Liver (tissue), 9 donors: ENCODE data around the gene TMEM184C. TPM values are rescaled to one million over a fixed set of nuclear protein-coding genes. Genes with fewer than 3 reads are reported as not detected.

ENCODE experiments used
- DNase-seq: peaks from one replicate; pipeline ENCODE4 v3.0.0-alpha.2; 2017; ENCODE audit warnings: low spot score
- H3K27ac ChIP-seq, 2 donors: one replicate each; pipeline ENCODE4 v1.7.0; 2013; ENCODE audit warnings: inconsistent platforms in 2 of 2, low read length in 2 of 2, control low read depth in 1 of 2, low read depth in 1 of 2, mild to moderate bottlenecking in 1 of 2
- H3K27me3 ChIP-seq, 4 donors: one replicate each; pipeline versions ENCODE4 v1.6.1 to v1.7.0; 2013; ENCODE audit warnings: low read length in 3 of 4, inconsistent platforms in 1 of 4, mild to moderate bottlenecking in 1 of 4, moderate library complexity in 1 of 4; ENCODE audit not compliant: control insufficient read depth in 4 of 4, insufficient read depth in 4 of 4
- H3K36me3 ChIP-seq, 4 donors: one replicate each; pipeline versions ENCODE4 v1.6.1 to v1.7.0; 2013; ENCODE audit warnings: low read length in 3 of 4, mild to moderate bottlenecking in 3 of 4, low read depth in 1 of 4, moderate library complexity in 1 of 4; ENCODE audit not compliant: control insufficient read depth in 4 of 4, insufficient read depth in 3 of 4
- H3K4me1 ChIP-seq, 4 donors: one replicate each; pipeline versions ENCODE4 v1.6.1 to v1.7.0; 2013; ENCODE audit warnings: low read length in 3 of 4, mild to moderate bottlenecking in 3 of 4, moderate library complexity in 1 of 4; ENCODE audit not compliant: control insufficient read depth in 4 of 4, insufficient read depth in 4 of 4
- H3K4me3 ChIP-seq, 3 donors: one replicate each; pipeline versions ENCODE4 v1.6.1 to v1.7.0; 2013; ENCODE audit warnings: low read length in 3 of 3, control low read depth in 1 of 3, low read depth in 1 of 3, mild to moderate bottlenecking in 1 of 3
- H3K9ac ChIP-seq, 2 donors: one replicate each; pipeline ENCODE4 v1.7.0; 2013; ENCODE audit warnings: low read length in 2 of 2, mild to moderate bottlenecking in 2 of 2, moderate library complexity in 2 of 2, control low read depth in 1 of 2, low read depth in 1 of 2
- H3K9me3 ChIP-seq, 4 donors: one replicate each; pipeline versions ENCODE4 v1.6.1 to v1.7.0; 2013; ENCODE audit warnings: low read length in 3 of 4; ENCODE audit not compliant: control insufficient read depth in 4 of 4
- ATF3 ChIP-seq: IDR thresholded peaks from 2 replicates; pipeline ENCODE4 v1.6.1; 2016; ENCODE audit warnings: antibody characterized with exemption
- CTCF ChIP-seq: fragments of 150-350 bp; IDR thresholded peaks from 2 replicates; pipeline ENCODE4 v1.5.1; 2017; ENCODE audit warnings: improper control_type of control experiment, low read depth, low read length; ENCODE audit not compliant: missing input control
- HNF4A ChIP-seq, 2 donors: conservative IDR thresholded peaks; 2 replicates each; pipeline ENCODE4 v1.6.1; 2016; ENCODE audit warnings: antibody characterized with exemption in 2 of 2, mild to moderate bottlenecking in 2 of 2
- HNF4G ChIP-seq: IDR thresholded peaks from 2 replicates; pipeline ENCODE4 v1.6.1; 2016; ENCODE audit warnings: antibody characterized with exemption
- MAX ChIP-seq: IDR thresholded peaks from 2 replicates; pipeline ENCODE4 v1.6.1; 2016; ENCODE audit warnings: antibody characterized with exemption
- NR2F2 ChIP-seq: IDR thresholded peaks from 2 replicates; pipeline ENCODE4 v1.6.1; 2016; ENCODE audit warnings: antibody characterized with exemption
- RAD21 ChIP-seq, 2 donors: IDR thresholded peaks; 2 replicates each; pipeline ENCODE4 v1.6.1; 2016; ENCODE audit warnings: antibody characterized with exemption in 2 of 2, mild to moderate bottlenecking in 2 of 2
- SP1 ChIP-seq: IDR thresholded peaks from 2 replicates; pipeline ENCODE4 v1.6.1; 2018; ENCODE audit warnings: antibody characterized with exemption, mild to moderate bottlenecking
- YY1 ChIP-seq: IDR thresholded peaks from 2 replicates; pipeline ENCODE4 v1.6.1; 2016; ENCODE audit warnings: antibody characterized with exemption, mild to moderate bottlenecking
- ZBTB33 ChIP-seq: IDR thresholded peaks from 2 replicates; pipeline ENCODE4 v1.6.1; 2016; ENCODE audit warnings: antibody characterized with exemption
- WGBS: extraction: QIAGEN DNeasy Blood & Tissue Kit; methylation state at CpG from one replicate; pipeline ENCODE4 v1.1.7; 2013; 5-methylcytosine and 5-hydroxymethylcytosine counted together
- polyA plus RNA-seq, 2 donors: library from polyadenylated mRNA; stranded (reverse) in 1 of 2; unstranded in 1 of 2; fragments of 200-250 nt in 1 of 2; fragments of >200 nt in 1 of 2; fragmentation: Nextera tagmentation in 1 of 2; extraction: Ambion mirVana in 1 of 2; gene quantifications; one replicate each; pipeline versions ENCODE4 v1.2.1 to v1.2.3, GENCODE V29; 2013 to 2015
- total RNA-seq, 2 donors: library from RNA; depleted of rRNA; stranded (reverse); fragments of >200 nt; gene quantifications; one replicate each; pipeline ENCODE4 v1.2.3, GENCODE V29; 2014
- donor health status: healthy.
- donor health status: healthy.
- donor health status: healthy.
- donor health status: healthy.
- donor health status: healthy.

The TMEM184C gene
- total and polyA plus RNA-seq, 4 donors, result 9.1 to 31.4 (median 13.4) TPM

GRCh38 chr4:147633643-147634042, 16.4 kb downstream of the TMEM184C start:
- Histone ChIP-seq H3K9me3 (no peaks in the 10 kb centered on the region), H3K36me3 (peaks cover 4 to 61% (median 58%) of the 10 kb centered on the region in 4 donors), H3K9ac (no peak overlapping the region), H3K27ac (no peak overlapping the region), H3K4me1 (no peaks in the 10 kb centered on the region), H3K4me3 (no peak overlapping the region), H3K27me3 (no peaks in the 10 kb centered on the region)
- WGBS, result 93% methylated on average over 1 of the region's 1 CpG
- TF ChIP-seq CTCF (no peak), ATF3 (no peak), HNF4G (no peak)
- DNase-seq, result no peak

GRCh38 chr4:147635348-147635747, 18.2 kb downstream of the TMEM184C start:
- no peak for DNase-seq
- Histone ChIP-seq H3K9ac (no peak overlapping the region), H3K4me3 (no peak overlapping the region), H3K27ac (no peak overlapping the region), H3K27me3 (no peaks in the 10 kb centered on the region), H3K9me3 (no peaks in the 10 kb centered on the region), H3K36me3 (peaks cover 4 to 51% (median 47%) of the 10 kb centered on the region in 4 donors), H3K4me1 (no peaks in the 10 kb centered on the region)
- TF ChIP-seq ZBTB33 (no peak), CTCF (no peak)

GRCh38 chr4:147638365-147638764, 21.2 kb downstream of the TMEM184C start:
- Histone ChIP-seq H3K27me3 (no peaks in the 10 kb centered on the region), H3K4me3 (no peak overlapping the region), H3K27ac (no peak overlapping the region), H3K9ac (no peak overlapping the region), H3K9me3 (no peaks in the 10 kb centered on the region), H3K4me1 (no peaks in the 10 kb centered on the region), H3K36me3 (peaks cover 2 to 45% (median 37%) of the 10 kb centered on the region in 4 donors)
- no peak for TF ChIP-seq HNF4A (conservative IDR thresholded peaks at IDR 0.05)
- 85% methylated on average over 1 of the region's 1 CpG for WGBS
- DNase-seq, result no peak

GRCh38 chr4:147638942-147639341, 21.7 kb downstream of the TMEM184C start:
- peaks cover 2 to 39% (median 32%) of the 10 kb centered on the region in 4 donors for H3K36me3 ChIP-seq
- H3K4me1 ChIP-seq, result no peaks in the 10 kb centered on the region
- no peaks in the 10 kb centered on the region for H3K9me3 ChIP-seq
- no peak for DNase-seq
- H3K27me3 ChIP-seq, result no peaks in the 10 kb centered on the region
- no peak overlapping the region for H3K9ac ChIP-seq
- no peak overlapping the region for H3K4me3 ChIP-seq
- 86% methylated on average over 2 of the region's 2 CpGs for WGBS
- H3K27ac ChIP-seq, result no peak overlapping the region
- TF ChIP-seq NR2F2 (no peak), ZBTB33 (no peak), YY1 (no peak), MAX (no peak), SP1 (no peak), RAD21 (IDR thresholded peaks at IDR 0.05) (no peak), HNF4G (no peak)
